Tibial nerve (tissue), 4 donors: ENCODE results near the gene LIMD2.

Source experiments
- EP300 ChIP-seq, 2 donors: sonication (generic); formaldehyde crosslinking; IDR thresholded peaks; one replicate each; pipeline ENCODE4 v1.6.1; 2017; ENCODE audit warnings: antibody characterized with exemption in 2 of 2, mild to moderate bottlenecking in 1 of 2
- POLR2A ChIP-seq, 2 donors: fragments of 450-650 bp; IDR thresholded peaks; one replicate each; pipeline ENCODE4 v1.6.1; 2017; ENCODE audit warnings: antibody characterized with exemption in 2 of 2, mild to moderate bottlenecking in 2 of 2, moderate library complexity in 2 of 2
- TF ChIP-seq, protein P1 (sequence below), 5 experiments: fragments of 200-600 bp in 3 of 5; fragments of 450-650 bp in 2 of 5; sonication (generic) in 3 of 5; IDR thresholded peaks; one replicate each; pipeline ENCODE4 v1.5.1; 2016 to 2019; ENCODE audit warnings: antibody characterized with exemption in 5 of 5, mild to moderate bottlenecking in 3 of 5, moderate library complexity in 2 of 5

GRCh38 chr17:63672856-63673255 lies 27.1 kb downstream of the LIMD2 start:
- TF ChIP-seq, protein P1, sequence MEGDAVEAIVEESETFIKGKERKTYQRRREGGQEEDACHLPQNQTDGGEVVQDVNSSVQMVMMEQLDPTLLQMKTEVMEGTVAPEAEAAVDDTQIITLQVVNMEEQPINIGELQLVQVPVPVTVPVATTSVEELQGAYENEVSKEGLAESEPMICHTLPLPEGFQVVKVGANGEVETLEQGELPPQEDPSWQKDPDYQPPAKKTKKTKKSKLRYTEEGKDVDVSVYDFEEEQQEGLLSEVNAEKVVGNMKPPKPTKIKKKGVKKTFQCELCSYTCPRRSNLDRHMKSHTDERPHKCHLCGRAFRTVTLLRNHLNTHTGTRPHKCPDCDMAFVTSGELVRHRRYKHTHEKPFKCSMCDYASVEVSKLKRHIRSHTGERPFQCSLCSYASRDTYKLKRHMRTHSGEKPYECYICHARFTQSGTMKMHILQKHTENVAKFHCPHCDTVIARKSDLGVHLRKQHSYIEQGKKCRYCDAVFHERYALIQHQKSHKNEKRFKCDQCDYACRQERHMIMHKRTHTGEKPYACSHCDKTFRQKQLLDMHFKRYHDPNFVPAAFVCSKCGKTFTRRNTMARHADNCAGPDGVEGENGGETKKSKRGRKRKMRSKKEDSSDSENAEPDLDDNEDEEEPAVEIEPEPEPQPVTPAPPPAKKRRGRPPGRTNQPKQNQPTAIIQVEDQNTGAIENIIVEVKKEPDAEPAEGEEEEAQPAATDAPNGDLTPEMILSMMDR (IDR thresholded peaks at IDR 0.05), result no peak
- no peak for TF ChIP-seq POLR2A (IDR thresholded peaks at IDR 0.05)
- TF ChIP-seq EP300 (IDR thresholded peaks at IDR 0.05), result no peak
